Measurements from ENCODE around the gene GSK3A.

Gene GSK3A

DNA sequence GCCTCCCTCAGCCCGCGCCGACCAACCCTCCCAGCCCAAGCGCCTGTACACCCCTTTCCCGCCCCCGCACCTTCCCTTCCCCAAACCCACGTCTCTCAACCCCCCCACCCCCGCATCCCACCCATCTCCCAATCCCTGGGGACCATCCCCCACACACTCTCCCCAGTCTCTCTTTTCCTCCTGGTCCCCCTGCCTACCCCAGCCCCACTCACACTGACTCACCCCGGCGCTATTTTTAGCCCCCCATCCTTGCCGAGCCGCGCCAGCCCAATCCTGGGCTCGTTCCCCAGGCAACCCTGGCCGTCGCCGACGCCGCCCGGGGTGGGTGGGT, 38.4 kb upstream of the GSK3A start:
- DNase-seq, result no peak

GRCh38 chr19:42279902-42280814, 37.8 kb upstream of the GSK3A start:
- DNase-seq, result peak; percentile 76

DNA sequence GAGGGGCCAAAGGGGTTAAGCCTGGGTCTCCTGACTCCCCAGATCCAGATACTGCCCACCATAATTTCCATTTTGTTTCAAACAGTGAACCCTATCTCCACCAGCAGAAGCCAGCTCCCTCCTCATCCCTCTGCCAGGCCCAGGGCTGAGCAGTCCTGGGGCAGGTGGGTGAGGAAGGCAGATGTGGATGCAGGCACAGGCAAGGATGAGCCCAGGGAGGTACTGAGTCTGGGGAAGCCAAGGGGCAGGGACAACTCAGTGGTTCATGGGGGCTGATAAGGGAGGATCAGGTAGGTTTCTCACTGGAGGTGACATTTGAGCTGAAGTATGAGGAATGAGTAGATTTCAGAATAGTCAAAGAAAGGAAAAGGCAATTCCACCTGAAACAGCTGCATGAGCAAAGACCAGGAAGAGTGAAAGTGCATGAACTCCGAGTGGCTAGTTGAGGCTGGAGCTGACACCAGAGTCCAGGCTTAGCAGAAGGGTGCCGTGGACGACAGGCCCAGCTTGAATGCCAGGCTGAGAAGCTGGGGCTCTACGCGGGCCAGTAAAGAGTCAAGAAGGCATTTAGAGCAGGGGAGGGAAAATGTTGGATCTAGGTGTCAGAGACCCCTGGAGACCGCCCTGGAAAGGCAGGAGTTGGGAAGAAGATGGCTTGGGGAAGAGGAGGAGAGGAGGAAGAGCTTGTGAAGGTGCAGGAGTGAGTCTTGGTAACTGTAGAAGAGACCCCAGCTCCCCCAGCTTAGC, 36.9 kb upstream of the GSK3A start:
- no peak for DNase-seq

DNA sequence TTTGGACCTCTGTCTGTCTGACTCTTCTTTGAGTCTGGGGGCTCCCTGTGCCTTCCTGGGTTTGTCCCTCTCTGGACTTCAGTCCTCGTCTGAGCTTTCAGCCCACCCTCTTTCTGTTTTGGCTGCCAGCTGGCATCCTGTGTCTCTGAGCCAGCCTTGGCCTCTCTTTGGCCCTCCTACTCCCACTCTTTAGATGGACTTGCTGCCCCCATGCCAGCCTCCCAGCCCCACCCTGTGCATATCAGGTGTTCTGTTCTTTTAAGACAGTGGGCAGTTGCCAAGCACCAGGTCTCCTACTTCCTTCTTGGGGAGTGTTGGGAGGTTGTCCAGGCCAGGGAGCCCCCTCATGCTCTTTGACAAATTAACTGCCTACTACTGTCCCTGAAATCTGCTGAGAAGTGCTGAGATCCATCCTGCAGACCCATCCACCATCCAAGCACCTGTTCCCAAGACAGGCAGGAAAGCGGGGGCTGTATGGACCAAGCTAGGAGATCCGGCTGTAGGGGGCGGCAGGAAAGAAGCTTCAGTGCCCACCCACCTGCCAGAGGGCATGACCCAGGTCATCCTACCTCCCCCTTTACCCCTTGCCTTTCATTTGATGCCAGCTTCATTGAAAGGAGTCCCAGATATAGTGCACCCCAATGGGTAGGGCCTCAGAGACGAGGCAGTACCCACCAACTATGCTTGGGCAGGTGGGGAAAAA, 36.2 kb upstream of the GSK3A start:
- no peak for DNase-seq

GRCh38 chr19:42277821-42278451, 35.5 kb upstream of the GSK3A start:
- no peak for DNase-seq

- DNase-seq, result no peak
Observed at GRCh38 chr19:42276821-42277220, 34.4 kb upstream of the GSK3A start.

- no peak for DNase-seq
Observed at GRCh38 chr19:42276284-42276683, 33.9 kb upstream of the GSK3A start.

DNA sequence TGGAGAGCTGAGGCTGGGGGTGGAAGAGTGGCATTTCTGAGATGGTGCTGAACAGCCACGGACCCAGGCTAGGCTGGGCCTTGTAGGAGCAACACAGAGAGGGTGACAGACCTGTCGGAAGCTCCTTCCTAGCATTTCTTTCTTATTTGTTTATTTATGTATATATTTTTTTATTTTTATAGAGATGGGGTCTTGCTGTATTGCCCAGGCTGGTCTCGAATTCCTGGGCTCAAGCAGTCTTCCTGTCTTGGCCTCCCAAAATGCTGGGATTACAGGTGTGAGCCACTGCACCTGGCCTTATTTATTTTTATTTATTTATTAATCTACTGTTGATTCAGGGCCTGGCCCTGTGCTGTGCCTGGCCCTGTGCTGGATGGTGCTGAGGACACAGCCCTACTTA, 33.1 kb upstream of the GSK3A start:
- no peak for DNase-seq

DNA sequence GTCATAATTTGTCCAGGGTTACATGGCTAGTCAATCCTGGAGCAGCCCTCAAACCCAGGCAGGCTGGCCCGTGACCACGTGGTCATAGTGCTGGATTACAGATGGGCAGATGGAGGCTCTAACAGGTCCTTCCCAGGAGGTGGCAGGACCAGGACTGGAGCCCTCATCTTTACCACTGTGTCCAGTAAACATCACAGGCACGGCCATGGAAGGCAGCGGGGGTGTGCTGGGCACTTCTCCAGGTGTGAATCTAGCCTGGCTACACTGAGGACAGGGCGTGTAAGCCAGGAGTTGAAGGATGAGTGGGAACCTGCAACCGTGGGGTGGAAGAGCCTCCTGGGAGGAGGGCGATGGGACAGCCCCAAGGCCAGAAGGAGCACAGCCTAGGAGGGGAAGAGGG, 32.7 kb upstream of the GSK3A start:
- no peak for DNase-seq

GRCh38 chr19:42274065-42274682, 31.8 kb upstream of the GSK3A start:
- DNase-seq, result no peak

DNA sequence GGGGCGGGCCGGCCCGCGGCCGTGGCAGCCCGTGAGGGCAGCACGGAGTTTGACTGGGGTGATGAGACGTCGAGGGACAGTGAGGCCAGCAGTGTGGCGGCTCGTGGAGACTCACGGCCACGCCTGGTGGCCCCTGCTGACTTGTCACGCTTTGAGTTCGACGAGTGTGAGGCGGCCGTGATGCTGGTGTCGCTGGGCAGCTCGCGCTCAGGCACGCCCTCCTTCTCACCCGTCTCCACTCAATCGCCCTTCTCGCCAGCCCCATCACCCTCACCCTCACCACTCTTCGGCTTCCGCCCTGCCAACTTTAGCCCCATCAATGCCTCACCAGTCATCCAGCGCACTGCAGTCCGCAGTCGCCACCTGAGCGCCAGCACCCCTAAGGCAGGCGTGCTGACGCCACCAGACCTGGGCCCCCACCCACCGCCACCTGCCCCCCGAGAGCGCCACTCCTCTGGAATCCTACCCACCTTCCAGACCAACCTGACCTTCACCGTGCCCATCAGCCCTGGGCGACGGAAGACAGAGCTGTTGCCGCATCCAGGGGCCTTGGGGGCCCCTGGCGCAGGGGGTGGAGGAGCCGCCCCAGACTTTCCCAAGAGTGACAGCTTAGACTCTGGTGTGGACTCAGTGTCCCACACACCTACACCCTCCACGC, 31.1 kb upstream of the GSK3A start:
- no peak for DNase-seq

GRCh38 chr19:42272989-42273406, 30.6 kb upstream of the GSK3A start:
- no peak for DNase-seq

- DNase-seq, result no peak
Observed at GRCh38 chr19:42272535-42272897, 30.1 kb upstream of the GSK3A start.

GRCh38 chr19:42271861-42272534, 29.6 kb upstream of the GSK3A start:
- DNase-seq, result no peak

DNA sequence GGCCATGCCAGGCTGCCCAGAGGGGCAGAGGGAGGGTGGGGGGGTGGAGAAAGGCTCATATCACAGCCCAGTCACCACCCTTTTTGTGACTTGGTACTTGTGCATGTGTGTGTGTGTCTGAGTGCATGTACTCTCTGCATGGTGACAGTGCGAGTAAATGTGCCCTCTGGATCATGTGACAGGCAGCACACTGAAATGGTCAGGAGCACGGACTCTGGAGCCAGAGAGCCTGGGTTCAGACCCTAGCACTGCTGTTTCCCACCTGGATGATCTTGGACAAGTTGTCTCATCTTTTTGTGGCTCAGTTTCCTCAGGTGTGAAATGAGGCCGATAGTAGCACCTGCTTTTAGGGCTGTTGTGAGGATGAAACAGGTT, 28.6 kb upstream of the GSK3A start:
- no peak for DNase-seq

DNA sequence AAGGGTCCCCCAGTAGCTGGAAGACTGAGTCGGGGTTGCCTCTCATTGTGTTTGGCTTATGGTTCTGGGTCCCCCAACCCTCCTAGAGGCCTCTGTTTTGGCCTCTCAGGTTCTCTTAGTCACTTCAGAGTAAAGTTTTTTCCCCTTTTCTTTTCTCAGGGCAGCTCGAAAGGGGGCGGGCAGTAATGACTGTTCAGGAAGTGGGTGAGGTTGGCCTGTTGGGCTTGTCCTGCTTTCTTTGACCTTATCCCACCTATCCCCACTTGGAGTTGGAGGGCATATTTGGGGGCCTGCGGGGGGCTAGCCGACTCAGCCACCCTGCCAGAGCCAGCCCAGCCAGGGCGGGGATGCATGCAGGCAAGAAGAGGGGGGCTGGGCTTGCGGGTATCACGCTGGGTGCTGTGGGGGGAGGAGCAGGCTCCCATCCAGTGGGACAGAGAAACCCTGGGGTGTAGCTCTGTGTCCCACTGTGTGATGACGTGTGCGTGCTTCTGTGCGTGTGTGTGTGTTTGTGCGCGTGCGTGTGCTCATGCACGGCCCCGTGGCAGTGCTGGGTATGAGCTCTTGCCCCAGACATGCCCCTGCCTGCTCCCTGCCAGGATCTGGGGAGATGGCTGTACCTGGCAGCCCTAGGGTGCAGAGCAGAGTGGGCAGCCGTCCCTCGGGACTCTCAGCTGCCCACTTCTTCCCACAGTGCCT, 28.1 kb upstream of the GSK3A start:
- peak; percentile 57 for DNase-seq

DNA sequence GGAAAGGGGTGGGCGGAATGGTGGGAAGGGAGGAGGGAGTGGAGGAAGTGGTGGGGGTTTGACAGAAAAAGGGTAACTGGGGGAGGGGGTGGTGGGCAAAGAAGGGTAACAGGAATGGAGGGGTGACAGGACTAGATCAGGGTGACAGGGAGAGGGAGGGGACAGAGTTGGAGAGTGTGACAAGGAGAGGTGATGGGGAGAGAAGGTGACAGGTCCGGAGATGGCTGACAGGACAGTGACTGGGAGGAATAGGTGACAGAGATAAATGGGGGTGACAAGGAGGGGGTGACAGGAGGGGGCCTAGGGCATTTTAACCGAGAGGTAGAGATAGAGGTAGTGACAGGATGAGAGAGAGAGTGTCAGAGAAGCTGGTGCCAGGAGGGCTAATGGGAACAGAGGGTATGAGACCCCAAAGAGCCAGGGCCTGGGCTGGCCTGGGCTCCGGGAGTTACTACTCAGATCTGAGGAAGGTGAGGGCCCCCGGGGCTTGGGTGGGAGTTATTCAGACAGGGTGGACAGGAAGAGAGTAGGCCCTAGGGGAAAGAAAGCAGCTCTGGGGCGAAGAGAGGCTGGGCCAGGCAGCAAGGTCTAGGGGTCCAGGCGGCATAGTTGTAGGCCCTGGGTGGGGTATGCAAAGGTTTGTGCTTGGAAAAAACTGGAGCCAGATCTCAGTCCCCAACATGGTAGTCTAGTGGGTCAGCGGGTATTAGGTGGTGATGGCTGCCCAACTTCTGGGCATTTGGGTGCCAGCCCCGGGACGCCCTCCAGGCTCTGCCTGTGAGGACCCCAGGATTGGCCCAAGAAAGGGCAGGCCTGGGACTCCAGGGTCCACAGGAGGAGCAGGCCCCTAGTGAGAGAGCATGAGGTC, 27.3 kb upstream of the GSK3A start:
- DNase-seq, result no peak

GRCh38 chr19:42268704-42269477, 26.5 kb upstream of the GSK3A start, which contains the start of gene CIC:
TSS of gene CIC (plus strand) at chr19:42269252. CDS start at chr19:42271784, 2,532 bp downstream.
- DNase-seq, result peak; percentile 98

DNA sequence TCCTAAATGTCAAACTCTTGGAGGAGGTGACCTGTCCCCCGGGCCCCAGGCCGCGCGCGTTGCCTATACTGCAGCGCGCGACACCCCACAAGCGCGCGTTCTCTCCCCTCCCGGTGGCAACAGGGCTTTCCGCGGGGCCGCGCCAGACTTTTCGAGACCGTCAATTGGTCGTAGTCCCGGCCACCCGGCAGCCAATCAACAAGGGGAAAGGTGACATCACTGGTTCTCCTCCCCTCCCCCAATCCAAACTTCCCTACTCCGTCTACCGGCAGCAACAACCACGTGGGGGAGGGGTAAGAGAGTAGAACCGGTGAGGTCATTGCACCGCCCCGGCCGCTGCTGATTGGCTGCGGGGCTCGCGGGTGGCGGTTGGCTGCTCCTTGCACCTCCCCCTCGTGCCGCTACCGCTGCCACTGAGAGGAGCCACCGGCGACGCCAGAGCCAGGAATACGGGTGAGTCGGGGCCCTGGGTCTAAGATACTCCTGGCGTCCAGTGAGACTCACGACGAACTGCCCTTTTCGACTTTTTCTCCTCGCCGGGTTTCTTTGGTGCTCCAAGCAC, 25.8 kb upstream of the GSK3A start:
- peak; percentile 97 for DNase-seq
